Effector memory CD8-positive, alpha-beta T cell (primary cell): Measurements from ENCODE around the gene SPTAN1.
"Not testable (repeated sequence)": the region's sequence is repeated elsewhere in the genome, so short reads cannot be mapped to it uniquely, and the experiment has no call there.

Experiments
- ATAC-seq: fragments of 150-1000 bp; cut with Tn5 transposase; replicated peaks from 2 replicates; pipeline ENCODE4 v1.10.0; 2021; ENCODE audit warnings: mild to moderate bottlenecking, moderate library complexity
- DNase-seq, 3 experiments: peaks; one replicate each; pipeline ENCODE4 v3.0.0; 2021
- H3K27ac Mint-ChIP-seq, 2 donors: one replicate each; pipeline ENCODE4 v1.8.0; 2022; ENCODE audit warnings: mild to moderate bottlenecking in 2 of 2, mixed read lengths in 2 of 2, moderate library complexity in 2 of 2
- H3K27me3 Mint-ChIP-seq, 2 donors: one replicate each; pipeline ENCODE4 v1.8.0; 2022; ENCODE audit warnings: mixed read lengths in 2 of 2
- H3K36me3 Mint-ChIP-seq: one replicate; pipeline ENCODE4 v1.8.0; 2022; ENCODE audit warnings: mild to moderate bottlenecking, moderate library complexity, mixed read lengths; ENCODE audit not compliant: insufficient read depth
- H3K4me1 Mint-ChIP-seq, 2 donors: one replicate each; pipeline ENCODE4 v1.8.0; 2022; ENCODE audit warnings: low read depth in 2 of 2, mixed read lengths in 2 of 2
- H3K4me3 Mint-ChIP-seq, 2 donors: one replicate each; pipeline ENCODE4 v1.8.0; 2022; ENCODE audit warnings: mild to moderate bottlenecking in 2 of 2, mixed read lengths in 2 of 2, moderate library complexity in 2 of 2
- H3K9me3 Mint-ChIP-seq, 2 donors: one replicate each; pipeline ENCODE4 v1.8.0; 2022; ENCODE audit warnings: mixed read lengths in 2 of 2

SPTAN1 gene

DNA sequence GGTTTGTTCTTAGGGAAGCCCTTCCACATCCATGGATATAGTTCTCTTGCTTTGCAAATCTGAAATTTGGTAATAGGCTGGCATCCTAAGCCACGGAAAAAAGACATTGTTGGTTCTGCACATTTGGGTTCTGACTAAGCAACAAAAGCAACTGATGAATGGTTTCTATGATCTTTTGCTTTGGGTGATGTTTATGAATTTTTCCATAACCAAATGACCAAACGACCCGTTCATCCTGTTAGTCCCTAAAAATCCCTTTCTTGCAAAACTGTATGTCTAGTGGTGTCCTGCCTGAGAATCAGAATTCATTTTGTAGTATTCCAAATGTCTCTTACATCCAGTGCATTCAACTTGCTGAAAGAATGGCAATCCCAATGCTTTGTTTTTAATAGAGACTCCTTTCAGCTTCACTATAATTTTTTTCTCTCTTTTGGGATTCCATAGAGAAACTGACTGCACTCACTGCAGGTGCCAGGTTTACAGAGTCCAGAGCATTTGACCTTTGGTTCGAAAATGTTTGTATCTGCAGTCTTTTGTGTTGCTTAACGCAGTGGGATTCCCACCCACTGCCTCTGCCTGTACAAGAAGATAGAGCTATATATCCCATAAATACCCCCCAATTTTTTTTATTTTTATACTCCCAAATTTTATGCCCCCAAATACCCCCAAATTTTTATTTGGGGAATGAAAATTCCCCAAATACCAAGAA lies 4.7 kb downstream of the SPTAN1 start:
- DNase-seq (no peak), ATAC-seq (no peak)
- H3K36me3 Mint-ChIP-seq, result peaks cover 33% of the 10 kb centered on the region
- peaks cover 22 to 29% of the 10 kb centered on the region in 2 donors for H3K4me1 Mint-ChIP-seq
- H3K4me3 Mint-ChIP-seq, result peak overlapping the region in 1 of 2 donors; percentile 37
- H3K27me3 Mint-ChIP-seq, result no peaks in the 10 kb centered on the region
- peak overlapping the region; percentile 39 to 49 for H3K27ac Mint-ChIP-seq
- H3K9me3 Mint-ChIP-seq, result no peaks in the 10 kb centered on the region

DNA sequence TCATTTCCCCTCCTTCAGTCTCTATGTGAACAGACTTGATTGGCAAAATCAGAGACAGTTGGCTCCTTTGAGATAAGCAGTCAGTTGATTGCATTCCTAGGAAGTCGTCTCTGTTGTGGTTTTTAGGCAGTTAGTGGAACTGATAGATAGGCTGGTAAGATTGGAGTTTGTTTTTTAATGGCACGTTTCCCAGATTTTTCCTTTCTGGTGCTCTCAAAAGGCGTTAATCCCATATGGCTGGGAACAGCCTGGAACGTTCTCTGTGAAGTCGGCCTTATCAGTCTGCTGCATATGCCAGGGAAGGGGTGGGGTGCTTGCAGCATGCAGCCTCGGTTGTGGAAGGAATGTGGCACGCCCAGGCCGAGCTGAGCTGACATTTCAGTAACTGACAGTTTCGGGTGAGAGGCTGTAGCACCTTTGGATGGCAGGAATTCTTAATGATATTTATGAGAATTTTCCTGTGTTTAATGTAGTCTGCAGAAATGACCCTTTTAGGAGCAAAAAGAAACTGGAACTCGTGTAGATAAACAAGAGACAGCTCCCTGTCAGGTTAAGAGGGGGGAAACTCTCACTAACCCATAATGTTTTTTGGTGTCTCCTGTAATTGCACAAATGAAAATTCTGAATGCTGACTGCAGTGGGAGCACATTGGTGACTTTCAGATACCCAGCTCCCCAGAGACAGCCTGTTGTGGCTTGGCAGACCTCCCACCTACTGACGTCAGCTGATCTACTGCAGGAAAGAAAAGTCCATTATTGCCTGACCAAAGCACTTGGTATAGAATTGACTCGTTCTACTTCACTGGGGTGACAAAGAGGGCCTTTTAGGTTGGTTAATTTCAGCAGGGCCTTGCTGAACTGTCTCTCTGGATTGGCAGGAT lies 6.3 kb downstream of the SPTAN1 start:
- ATAC-seq (peak; percentile 77), DNase-seq (peak; percentile 35 to 50 (median 44))
- Mint-ChIP-seq H3K36me3 (peaks cover 33% of the 10 kb centered on the region), H3K27me3 (no peaks in the 10 kb centered on the region), H3K27ac (peak overlapping the region; percentile 60 to 81), H3K9me3 (no peaks in the 10 kb centered on the region), H3K4me1 (peaks cover 26 to 29% of the 10 kb centered on the region in 2 donors), H3K4me3 (peak overlapping the region; percentile 40 to 51)

DNA sequence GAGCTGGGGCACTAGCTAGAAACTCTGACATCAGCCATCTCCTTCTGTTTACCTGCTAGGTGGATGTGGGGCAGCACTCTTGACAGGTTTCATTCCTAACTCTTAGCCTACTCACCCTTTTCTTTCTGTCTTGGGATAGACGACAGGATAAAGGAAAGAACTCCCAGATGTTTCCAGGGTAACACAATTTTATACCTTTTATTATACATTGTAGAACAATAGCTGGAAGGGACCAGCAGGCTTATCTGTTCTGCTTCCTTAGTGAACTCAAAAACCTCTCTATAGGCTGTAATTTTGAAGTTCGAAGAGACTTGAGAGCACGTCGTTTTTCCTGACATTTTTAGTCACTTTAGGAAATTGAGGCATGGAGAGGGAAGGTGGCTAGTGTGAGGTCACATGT lies 13.2 kb downstream of the SPTAN1 start:
- peaks cover 21 to 28% of the 10 kb centered on the region in 2 donors for H3K4me1 Mint-ChIP-seq
- H3K27me3 Mint-ChIP-seq, result no peaks in the 10 kb centered on the region
- no peak for ATAC-seq
- no peak for DNase-seq
- H3K4me3 Mint-ChIP-seq, result no peak overlapping the region
- H3K36me3 Mint-ChIP-seq, result peaks cover 57% of the 10 kb centered on the region
- H3K27ac Mint-ChIP-seq, result no peak overlapping the region
- H3K9me3 Mint-ChIP-seq, result no peaks in the 10 kb centered on the region

DNA sequence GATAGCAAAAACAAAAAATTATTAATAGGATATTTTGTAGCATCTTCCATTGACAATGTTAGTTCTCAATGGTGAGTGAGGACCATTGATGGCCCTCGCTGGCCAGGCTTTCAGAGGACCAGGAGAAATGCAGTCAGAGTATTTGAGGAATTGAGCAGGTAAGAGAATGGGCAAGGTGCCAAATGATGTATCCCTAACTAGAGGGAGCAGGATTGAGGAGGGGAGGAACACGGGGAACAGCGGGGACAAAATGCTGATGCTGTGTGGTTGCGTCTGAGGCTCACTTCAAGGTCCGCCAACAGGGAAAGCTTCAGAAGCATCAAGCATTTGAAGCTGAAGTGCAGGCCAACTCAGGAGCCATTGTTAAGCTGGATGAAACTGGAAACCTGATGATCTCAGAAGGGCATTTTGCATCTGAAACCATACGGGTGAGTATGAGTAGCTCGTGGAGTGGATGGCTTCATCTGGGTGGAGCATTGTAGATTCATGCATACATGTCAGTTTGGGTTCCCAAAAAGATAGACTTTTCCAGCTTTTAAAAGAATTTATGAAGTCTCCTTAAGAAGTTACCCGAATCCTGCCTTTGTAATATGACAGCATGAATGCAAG lies 16.2 kb downstream of the SPTAN1 start:
- H3K36me3 Mint-ChIP-seq, result peaks cover 69% of the 10 kb centered on the region
- H3K27me3 Mint-ChIP-seq, result no peaks in the 10 kb centered on the region
- H3K4me3 Mint-ChIP-seq, result no peak overlapping the region
- peaks cover 20 to 29% of the 10 kb centered on the region in 2 donors for H3K4me1 Mint-ChIP-seq
- no peak for DNase-seq
- no peak for ATAC-seq
- H3K27ac Mint-ChIP-seq, result peak overlapping the region; percentile 49 to 55
- H3K9me3 Mint-ChIP-seq, result no peaks in the 10 kb centered on the region

DNA sequence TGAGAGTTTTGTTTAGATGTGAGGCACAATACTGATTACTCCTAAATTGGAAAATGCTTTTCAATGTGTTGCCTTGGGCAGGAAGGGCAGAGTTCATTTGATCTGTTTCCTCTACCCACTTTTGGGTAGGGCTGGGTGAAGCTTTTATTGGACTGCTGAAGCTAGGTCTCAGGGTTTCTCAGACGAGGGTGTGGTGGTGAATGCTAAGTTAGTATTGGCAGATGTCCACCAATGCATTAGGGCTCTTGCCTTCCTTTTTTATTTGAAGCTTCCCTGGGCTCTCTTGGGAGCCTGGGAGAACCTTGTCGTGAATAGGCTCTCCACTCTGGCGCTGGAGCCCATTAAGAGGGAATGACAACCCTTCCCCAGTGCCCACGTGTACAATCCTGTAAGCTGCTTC lies 23.1 kb downstream of the SPTAN1 start:
- H3K4me1 Mint-ChIP-seq, result peaks cover 6 to 8% of the 10 kb centered on the region in 2 donors
- no peak overlapping the region for H3K4me3 Mint-ChIP-seq
- DNase-seq, result no peak
- ATAC-seq, result no peak
- H3K27me3 Mint-ChIP-seq, result no peaks in the 10 kb centered on the region
- H3K9me3 Mint-ChIP-seq, result no peaks in the 10 kb centered on the region
- H3K36me3 Mint-ChIP-seq, result peaks cover 81% of the 10 kb centered on the region
- peak overlapping the region in 1 of 2 donors; percentile 68 for H3K27ac Mint-ChIP-seq

DNA sequence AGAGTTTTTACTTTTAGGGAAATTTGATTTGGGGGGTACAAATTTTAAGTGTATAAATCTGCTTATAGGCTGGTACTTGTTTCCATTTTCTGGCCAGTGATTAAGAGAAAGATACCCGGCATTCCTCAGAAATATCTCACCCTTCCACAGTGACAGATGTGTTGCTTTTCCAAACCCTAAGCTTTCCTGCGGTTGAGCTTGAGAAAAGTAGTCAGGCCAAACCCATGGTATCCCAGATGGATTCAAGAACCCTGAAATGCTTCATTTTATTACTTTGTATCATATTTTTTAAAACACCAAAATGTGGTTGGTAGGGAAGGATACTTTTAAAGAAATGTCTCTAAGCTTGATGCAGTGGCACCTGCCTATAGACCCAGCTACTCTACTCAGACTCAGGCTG lies 23.5 kb downstream of the SPTAN1 start:
- ATAC-seq (no peak), DNase-seq (no peak)
- Mint-ChIP-seq H3K36me3 (peaks cover 81% of the 10 kb centered on the region), H3K27ac (no peak overlapping the region), H3K9me3 (no peaks in the 10 kb centered on the region), H3K4me1 (peaks cover 6 to 8% of the 10 kb centered on the region in 2 donors), H3K4me3 (no peak overlapping the region), H3K27me3 (no peaks in the 10 kb centered on the region)

DNA sequence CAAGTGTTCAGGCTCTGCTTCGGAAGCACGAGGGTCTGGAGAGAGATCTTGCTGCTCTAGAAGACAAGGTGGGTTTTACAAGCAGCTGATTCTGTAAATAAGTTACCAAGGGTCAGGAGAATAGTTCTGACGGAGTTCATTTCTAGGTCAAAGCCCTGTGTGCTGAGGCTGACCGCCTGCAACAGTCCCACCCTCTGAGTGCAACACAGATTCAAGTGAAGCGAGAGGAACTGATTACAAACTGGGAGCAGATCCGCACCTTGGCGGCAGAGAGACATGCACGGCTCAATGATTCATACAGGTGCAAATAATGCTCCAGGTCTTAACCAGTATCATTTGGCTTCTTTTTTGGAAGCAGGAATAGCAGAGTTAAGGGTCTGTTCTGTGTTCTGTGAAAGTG lies 24.8 kb downstream of the SPTAN1 start:
- Mint-ChIP-seq H3K4me1 (peaks cover 2 to 6% of the 10 kb centered on the region in 2 donors), H3K4me3 (no peak overlapping the region), H3K9me3 (no peaks in the 10 kb centered on the region), H3K27ac (peak overlapping the region in 1 of 2 donors; percentile 67), H3K36me3 (peaks cover 83% of the 10 kb centered on the region), H3K27me3 (no peaks in the 10 kb centered on the region)
- DNase-seq, result no peak
- ATAC-seq, result no peak

DNA sequence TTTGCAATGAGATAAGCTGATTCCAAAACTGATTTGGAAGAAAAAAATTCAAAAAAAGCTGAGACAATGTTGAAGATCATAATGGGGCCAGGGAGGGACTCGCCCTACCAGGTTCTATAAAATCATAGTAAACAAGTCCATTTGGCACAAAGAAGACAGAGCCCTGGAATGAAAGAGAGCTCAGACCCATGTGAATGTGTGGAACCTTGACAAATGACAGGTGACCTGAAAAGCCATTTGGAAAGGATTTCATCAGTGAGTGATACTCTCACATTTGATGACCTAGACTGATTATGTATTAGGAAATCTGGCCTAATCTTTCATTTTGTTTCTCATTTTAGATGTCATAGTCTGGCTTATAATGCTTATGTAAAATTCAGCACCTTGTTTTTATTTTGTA lies 26.8 kb downstream of the SPTAN1 start:
- DNase-seq (no peak), ATAC-seq (no peak)
- no peaks in the 10 kb centered on the region for H3K9me3 Mint-ChIP-seq
- no peaks in the 10 kb centered on the region for H3K27me3 Mint-ChIP-seq
- peaks cover 0 to 2% of the 10 kb centered on the region in 2 donors for H3K4me1 Mint-ChIP-seq
- H3K4me3 Mint-ChIP-seq, result no peak overlapping the region
- peaks cover 94% of the 10 kb centered on the region for H3K36me3 Mint-ChIP-seq
- H3K27ac Mint-ChIP-seq, result no peak overlapping the region

DNA sequence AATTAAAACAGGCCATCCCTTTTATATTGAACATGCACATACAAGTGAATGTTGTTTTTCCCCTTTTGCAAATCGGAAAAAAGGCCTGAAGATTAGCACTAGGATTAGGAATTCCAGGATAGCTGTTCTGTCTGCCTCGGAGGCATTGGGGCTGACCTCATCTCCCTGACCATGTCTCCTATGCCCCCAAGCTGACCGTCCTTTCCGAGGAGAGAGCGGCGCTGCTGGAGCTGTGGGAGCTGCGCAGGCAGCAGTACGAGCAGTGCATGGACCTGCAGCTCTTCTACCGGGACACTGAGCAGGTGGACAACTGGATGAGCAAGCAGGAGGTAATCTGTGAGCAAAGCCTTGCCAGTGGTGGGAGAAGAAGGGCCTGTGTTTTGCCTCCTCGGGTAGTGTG lies 28.3 kb downstream of the SPTAN1 start:
- Mint-ChIP-seq H3K36me3 (peaks cover 95% of the 10 kb centered on the region), H3K9me3 (no peaks in the 10 kb centered on the region), H3K27me3 (no peaks in the 10 kb centered on the region), H3K4me3 (no peak overlapping the region), H3K4me1 (peaks cover 0 to 2% of the 10 kb centered on the region in 2 donors), H3K27ac (no peak overlapping the region)
- ATAC-seq, result no peak
- no peak for DNase-seq

DNA sequence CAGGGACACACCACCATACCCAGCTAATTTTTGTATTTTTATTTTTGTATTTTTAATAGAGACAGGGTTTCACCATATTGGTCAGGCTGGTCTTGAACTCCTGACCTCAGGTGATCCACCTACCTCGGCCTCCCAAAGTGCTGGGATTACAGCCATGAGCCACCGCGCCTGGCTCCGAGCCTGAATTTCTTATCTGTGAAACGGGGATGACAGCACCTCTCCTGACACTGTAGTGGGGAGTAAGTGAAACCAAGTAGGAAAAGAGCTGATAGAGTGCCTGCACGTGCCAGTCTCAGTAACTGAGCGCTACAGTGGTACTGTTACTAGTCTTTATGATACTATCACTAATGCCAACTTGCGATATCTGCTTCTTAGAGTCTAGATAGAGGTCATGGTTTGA lies 32.8 kb downstream of the SPTAN1 start:
- not testable (repeated sequence) for ATAC-seq, H3K9me3 Mint-ChIP-seq, H3K27ac Mint-ChIP-seq, DNase-seq, H3K4me1 Mint-ChIP-seq, H3K4me3 Mint-ChIP-seq, H3K27me3 Mint-ChIP-seq
- peaks cover 98% of the 10 kb centered on the region for H3K36me3 Mint-ChIP-seq

DNA sequence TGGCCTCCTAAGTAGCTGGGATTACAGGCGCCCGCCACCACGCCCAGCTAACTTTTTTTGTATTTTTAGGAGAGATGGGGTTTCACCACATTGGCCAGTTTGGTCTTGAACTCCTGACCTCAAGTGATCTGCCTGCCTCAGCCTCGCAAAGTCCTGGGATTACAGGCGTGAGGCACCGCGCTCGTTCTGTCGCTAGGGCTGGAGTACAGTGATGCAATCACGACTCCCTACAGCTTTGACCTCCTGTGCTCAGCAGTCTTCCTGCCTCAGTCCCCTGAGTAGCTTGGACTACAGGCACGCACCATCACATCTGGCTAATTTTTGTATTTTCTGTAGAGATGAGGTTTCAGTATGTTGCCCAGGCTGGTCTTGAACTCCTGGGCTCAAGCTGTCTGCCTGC lies 34.5 kb downstream of the SPTAN1 start:
- H3K4me1 Mint-ChIP-seq, DNase-seq, H3K27me3 Mint-ChIP-seq, H3K9me3 Mint-ChIP-seq, ATAC-seq, H3K4me3 Mint-ChIP-seq: not testable (repeated sequence)
- Mint-ChIP-seq H3K27ac (peak overlapping the region; percentile 14 to 30), H3K36me3 (peaks cover 100% of the 10 kb centered on the region)

DNA sequence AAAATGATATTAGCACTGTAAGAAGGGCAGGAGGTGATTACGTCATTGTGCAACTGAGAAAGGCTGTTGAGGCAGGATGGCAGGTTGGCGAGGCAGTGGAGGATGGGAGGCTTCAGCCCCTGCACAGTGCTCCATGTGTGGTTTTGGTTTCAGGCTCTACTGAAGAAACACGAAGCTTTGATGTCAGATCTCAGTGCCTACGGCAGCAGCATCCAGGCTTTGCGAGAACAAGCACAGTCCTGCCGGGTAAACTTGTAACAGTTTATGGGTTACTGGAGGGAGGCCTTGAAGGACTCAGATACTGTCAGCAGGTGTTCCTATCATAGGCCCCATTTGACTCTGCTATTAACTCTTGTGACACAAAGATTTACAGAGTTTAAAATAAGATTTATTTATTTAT lies 35.1 kb downstream of the SPTAN1 start:
- Mint-ChIP-seq H3K4me3 (no peak overlapping the region), H3K27ac (peak overlapping the region; percentile 14 to 30), H3K27me3 (no peaks in the 10 kb centered on the region), H3K4me1 (peaks cover 0 to 1% of the 10 kb centered on the region in 2 donors), H3K9me3 (no peaks in the 10 kb centered on the region), H3K36me3 (peaks cover 100% of the 10 kb centered on the region)
- ATAC-seq (peak; percentile 21), DNase-seq (no peak)

DNA sequence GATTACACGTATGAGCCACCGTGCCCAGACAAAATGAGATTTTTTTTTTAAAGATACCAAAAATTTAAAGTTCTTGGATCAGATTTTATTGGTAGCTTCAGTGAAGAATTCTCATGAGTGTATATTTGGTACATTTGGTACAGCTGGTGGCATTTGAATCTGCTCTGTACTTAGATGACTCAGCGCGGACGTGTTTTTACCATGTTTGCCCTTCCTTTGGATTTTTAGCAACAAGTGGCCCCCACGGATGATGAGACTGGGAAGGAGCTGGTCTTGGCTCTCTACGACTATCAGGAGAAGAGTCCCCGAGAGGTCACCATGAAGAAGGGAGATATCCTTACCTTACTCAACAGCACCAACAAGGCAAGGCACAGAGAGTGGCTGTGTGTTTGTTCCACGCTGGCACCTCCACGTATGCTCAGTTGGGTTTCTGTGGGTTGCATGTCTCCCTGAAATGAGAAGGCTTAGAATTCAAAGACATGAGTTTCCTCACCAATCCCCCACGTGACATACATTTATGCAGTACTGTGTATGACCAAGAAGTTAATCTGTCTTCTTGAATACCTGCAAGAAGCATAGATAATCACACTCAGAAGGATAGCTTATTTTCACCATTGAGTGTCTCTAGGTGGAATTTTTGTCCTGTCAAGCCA lies 36.3 kb downstream of the SPTAN1 start:
- no peak for DNase-seq
- peaks cover 100% of the 10 kb centered on the region for H3K36me3 Mint-ChIP-seq
- no peaks in the 10 kb centered on the region for H3K9me3 Mint-ChIP-seq
- no peak for ATAC-seq
- H3K4me1 Mint-ChIP-seq, result peaks cover 0 to 1% of the 10 kb centered on the region in 2 donors
- no peak overlapping the region for H3K4me3 Mint-ChIP-seq
- H3K27ac Mint-ChIP-seq, result no peak overlapping the region
- no peaks in the 10 kb centered on the region for H3K27me3 Mint-ChIP-seq
